Loucy (cell line): Measurements from ENCODE around the gene GNE.
"Not testable (repeated sequence)": the region's sequence is repeated elsewhere in the genome, so short reads cannot be mapped to it uniquely, and the experiment has no call there.

Experiments used
- H2AFZ ChIP-seq: fragments of 200-600 bp; sonication (generic); 2 replicates; pipeline ENCODE4 v1.6.0; 2016; ENCODE audit warnings: antibody characterized with exemption, mild to moderate bottlenecking, low read length, moderate library complexity
- H3F3A ChIP-seq: fragments of 200-600 bp; 2 replicates; pipeline ENCODE4 v1.6.0; 2016; ENCODE audit warnings: antibody characterized with exemption, low read depth, mild to moderate bottlenecking
- H3K27me3 ChIP-seq: fragments of 200-600 bp; sonication (generic); 2 replicates; pipeline ENCODE4 v1.6.1; 2014; ENCODE audit warnings: low read length, mild to moderate bottlenecking; ENCODE audit not compliant: insufficient read depth, poor library complexity, severe bottlenecking
- H3K36me3 ChIP-seq: fragments of 200-600 bp; sonication (generic); 2 replicates; pipeline ENCODE4 v1.6.1; 2016; ENCODE audit warnings: low read length; ENCODE audit not compliant: insufficient read depth
- H3K4me1 ChIP-seq: fragments of 200-600 bp; sonication (generic); 2 replicates; pipeline ENCODE4 v1.5.1; 2014; ENCODE audit warnings: low read length, mild to moderate bottlenecking; ENCODE audit not compliant: insufficient read depth, poor library complexity, severe bottlenecking
- H3K4me2 ChIP-seq: fragments of 200-600 bp; sonication (generic); 2 replicates; pipeline ENCODE4 v1.6.0; 2014; ENCODE audit warnings: antibody characterized with exemption, low read length, low read depth, mild to moderate bottlenecking; ENCODE audit not compliant: poor library complexity, severe bottlenecking
- H3K4me3 ChIP-seq: fragments of 200-600 bp; sonication (generic); 2 replicates; pipeline ENCODE4 v1.5.1; 2014; ENCODE audit warnings: low read length, mild to moderate bottlenecking, mixed read lengths; ENCODE audit not compliant: poor library complexity, severe bottlenecking
- H3K79me2 ChIP-seq: fragments of 200-600 bp; sonication (generic); 2 replicates; pipeline ENCODE4 v1.6.1; 2014; ENCODE audit warnings: low read length; ENCODE audit not compliant: insufficient read depth
- H3K9ac ChIP-seq: fragments of 200-600 bp; sonication (generic); 2 replicates; pipeline ENCODE4 v1.6.0; 2014; ENCODE audit warnings: mild to moderate bottlenecking, low read depth, low read length, moderate library complexity; ENCODE audit not compliant: poor library complexity, severe bottlenecking
- H3K9me2 ChIP-seq: fragments of 200-600 bp; sonication (generic); replicated peaks from 2 replicates; pipeline ENCODE4 v1.6.1; 2016; ENCODE audit warnings: low read depth, low read length, mixed read lengths
- H3K9me3 ChIP-seq: fragments of 200-600 bp; sonication (generic); 2 replicates; pipeline ENCODE4 v1.6.1; 2014; ENCODE audit warnings: mild to moderate bottlenecking, antibody characterized with exemption, low read length, low read depth; ENCODE audit not compliant: insufficient read depth
- H4K20me1 ChIP-seq: fragments of 200-600 bp; sonication (generic); 2 replicates; pipeline ENCODE4 v1.6.0; 2014; ENCODE audit warnings: antibody characterized with exemption, low read length, mild to moderate bottlenecking; ENCODE audit not compliant: insufficient read depth, poor library complexity, severe bottlenecking
- CTCF ChIP-seq: fragments of 200-600 bp; sonication (generic); conservative IDR thresholded peaks from 2 replicates; pipeline ENCODE4 v1.5.1; 2014; ENCODE audit warnings: mild to moderate bottlenecking, antibody characterized with exemption, low read length
- EZH2phosphoT487 ChIP-seq: fragments of 200-600 bp; IDR thresholded peaks from 2 replicates; pipeline ENCODE4 v1.6.1; 2018; ENCODE audit warnings: antibody characterized with exemption, mild to moderate bottlenecking, moderate library complexity, borderline replicate concordance

GNE gene

GRCh38 chr9:36247356-36247755 is 10.9 kb downstream of the GNE start:
- TF ChIP-seq EZH2phosphoT487 (no peak), CTCF (no peak)
- Histone ChIP-seq H2AFZ (no peak overlapping the region), H3K9ac (no peak overlapping the region), H3K4me3 (no peak overlapping the region), H4K20me1 (peaks cover 4% of the 10 kb centered on the region), H3F3A (no peaks in the 10 kb centered on the region), H3K79me2 (peaks cover 13% of the 10 kb centered on the region; the same call in 1 of the 2 replicates), H3K36me3 (peaks cover 29% of the 10 kb centered on the region; the same call in 1 of the 2 replicates), H3K9me3 (no peaks in the 10 kb centered on the region), H3K9me2 (no peaks in the 10 kb centered on the region), H3K4me2 (no peak overlapping the region), H3K4me1 (no peaks in the 10 kb centered on the region), H3K27me3 (no peaks in the 10 kb centered on the region)

- no peaks in the 10 kb centered on the region for H3K9me2 ChIP-seq
- H3K9ac ChIP-seq: no peak overlapping the region
- H3K27me3 ChIP-seq: no peaks in the 10 kb centered on the region
- peaks cover 6% of the 10 kb centered on the region; the same call in 1 of the 2 replicates for H3K79me2 ChIP-seq
- H4K20me1 ChIP-seq: peaks cover 4% of the 10 kb centered on the region
- no peak overlapping the region for H3K4me2 ChIP-seq
- no peak overlapping the region for H2AFZ ChIP-seq
- H3K4me3 ChIP-seq: no peak overlapping the region
- no peaks in the 10 kb centered on the region for H3K9me3 ChIP-seq
- no peak for TF ChIP-seq CTCF
- no peak for TF ChIP-seq EZH2phosphoT487
- no peaks in the 10 kb centered on the region for H3K4me1 ChIP-seq
- peaks cover 33% of the 10 kb centered on the region; the same call in 1 of the 2 replicates for H3K36me3 ChIP-seq
- no peaks in the 10 kb centered on the region for H3F3A ChIP-seq
Observed at GRCh38 chr9:36245906-36246305, 12.3 kb downstream of the GNE start.

GRCh38 chr9:36239675-36240074 is 18.6 kb downstream of the GNE start:
- H3K4me3 ChIP-seq, H3K9ac ChIP-seq, H3F3A ChIP-seq, H3K27me3 ChIP-seq, H2AFZ ChIP-seq, H3K9me2 ChIP-seq, H3K4me2 ChIP-seq, H3K4me1 ChIP-seq, H4K20me1 ChIP-seq, H3K9me3 ChIP-seq, H3K79me2 ChIP-seq: not testable (repeated sequence)
- H3K36me3 ChIP-seq: peaks cover 34% of the 10 kb centered on the region; the same call in 1 of the 2 replicates

- not testable (repeated sequence) for H3K4me1 ChIP-seq, H3K4me3 ChIP-seq, H3K9me2 ChIP-seq, H4K20me1 ChIP-seq, H3F3A ChIP-seq, H3K79me2 ChIP-seq, H3K9ac ChIP-seq, H2AFZ ChIP-seq, H3K27me3 ChIP-seq, H3K4me2 ChIP-seq, H3K9me3 ChIP-seq
- H3K36me3 ChIP-seq: peaks cover 31% of the 10 kb centered on the region; the same call in 1 of the 2 replicates
Observed at GRCh38 chr9:36239205-36239604, 19.0 kb downstream of the GNE start.
